ENCODE measurements around the gene CCL2. TPM values are rescaled to one million over a fixed set of nuclear protein-coding genes. Genes with fewer than 3 reads are reported as not detected.

Gene CCL2
- total RNA-seq, 1 experiment from 2014 or later = not detected

- ChIA-PET CTCF (no interaction called here), RAD21 (ENCODE audit: low non-redundant PET in 1 of 2, low total read pairs in 2 of 2, uncharacterized antibody in 2 of 2, unreplicated experiment in 2 of 2) (no interaction called here), POLR2A (no interaction called here)
- Histone ChIP-seq H3K36me3 (ENCODE audit: control insufficient read depth in 1 of 2, insufficient read depth in 2 of 2, low read length in 2 of 2) (no peaks in the 10 kb centered on the region), H3K4me2 (ENCODE audit: low read length) (no peak overlapping the region), H3K9ac (ENCODE audit: low read length) (no peak overlapping the region), H3K27ac (ENCODE audit: low read depth, low read length) (no peak overlapping the region), H4K20me1 (ENCODE audit: insufficient read depth) (no peaks in the 10 kb centered on the region), H3K9me2 (ENCODE audit: insufficient read depth) (no peaks in the 10 kb centered on the region), H3K79me2 (ENCODE audit: insufficient read depth, low read length) (no peaks in the 10 kb centered on the region), H3K4me3 (replicated peaks in 1 of 2; ENCODE audit: low read depth in 1 of 2, low read length in 2 of 2) (no peak overlapping the region), H3K9me3 (ENCODE audit: control insufficient read depth in 1 of 2, insufficient read depth in 1 of 2, low read depth in 1 of 2, low read length in 2 of 2) (no peaks in the 10 kb centered on the region), H2AFZ (ENCODE audit: low read depth, low read length, poor library complexity, severe bottlenecking) (no peak overlapping the region), H3K27me3 (ENCODE audit: insufficient read depth, low read length) (no peaks in the 10 kb centered on the region), H3K4me1 (ENCODE audit: control insufficient read depth in 1 of 2, insufficient read depth in 2 of 2, low read length in 2 of 2) (no peaks in the 10 kb centered on the region)
- no TSS peak for BruUV-seq (replicated peaks)
- no peak for TF ChIP-seq ATF3 (IDR thresholded peaks at IDR 0.05)
- TF ChIP-seq EZH2 (IDR thresholded peaks at IDR 0.05) = no peak
- TF ChIP-seq ELF1 (IDR thresholded peaks at IDR 0.05; ENCODE audit: borderline replicate concordance, low read depth) = no peak
- no peak for TF ChIP-seq SRF (IDR thresholded peaks at IDR 0.05; ENCODE audit: low read depth)
- TF ChIP-seq RAD21 (IDR thresholded peaks at IDR 0.05; ENCODE audit: low read depth) = no peak
- TF ChIP-seq ZNF274 (IDR thresholded peaks at IDR 0.05; ENCODE audit: low read depth, low read length) = no peak
- TF ChIP-seq REST (IDR thresholded peaks at IDR 0.05; ENCODE audit: low read depth) = no peak
- TF ChIP-seq, protein P1, sequence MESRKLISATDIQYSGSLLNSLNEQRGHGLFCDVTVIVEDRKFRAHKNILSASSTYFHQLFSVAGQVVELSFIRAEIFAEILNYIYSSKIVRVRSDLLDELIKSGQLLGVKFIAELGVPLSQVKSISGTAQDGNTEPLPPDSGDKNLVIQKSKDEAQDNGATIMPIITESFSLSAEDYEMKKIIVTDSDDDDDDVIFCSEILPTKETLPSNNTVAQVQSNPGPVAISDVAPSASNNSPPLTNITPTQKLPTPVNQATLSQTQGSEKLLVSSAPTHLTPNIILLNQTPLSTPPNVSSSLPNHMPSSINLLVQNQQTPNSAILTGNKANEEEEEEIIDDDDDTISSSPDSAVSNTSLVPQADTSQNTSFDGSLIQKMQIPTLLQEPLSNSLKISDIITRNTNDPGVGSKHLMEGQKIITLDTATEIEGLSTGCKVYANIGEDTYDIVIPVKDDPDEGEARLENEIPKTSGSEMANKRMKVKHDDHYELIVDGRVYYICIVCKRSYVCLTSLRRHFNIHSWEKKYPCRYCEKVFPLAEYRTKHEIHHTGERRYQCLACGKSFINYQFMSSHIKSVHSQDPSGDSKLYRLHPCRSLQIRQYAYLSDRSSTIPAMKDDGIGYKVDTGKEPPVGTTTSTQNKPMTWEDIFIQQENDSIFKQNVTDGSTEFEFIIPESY (IDR thresholded peaks at IDR 0.05; ENCODE audit: extremely low read depth, insufficient replicate concordance, low read length) = no peak
- TF ChIP-seq EGR1 (IDR thresholded peaks at IDR 0.05; ENCODE audit: low read depth) = no peak
- no peak for TF ChIP-seq YY1 (IDR thresholded peaks at IDR 0.05; ENCODE audit: extremely low read depth, insufficient replicate concordance, low read depth, low read length)
- intact Hi-C loops (cut with micrococcal nuclease) = no loop called here
- no peak for ATAC-seq
- DNase-seq (ENCODE audit: low read depth, low spot score) = no peak
Observed at GRCh38 chr17:34236281-34236892, 18.7 kb upstream of the CCL2 start.

All from HCT116 (cell line).